GM12875 (cell line): Measurements from ENCODE around the gene TPM1.

Experiments
- H3K4me3 ChIP-seq: one replicate; pipeline ENCODE4 v1.5.1; 2011; ENCODE audit warnings: low read depth, low read length, control low read depth
- CTCF ChIP-seq: IDR thresholded peaks from 2 replicates; pipeline ENCODE4 v1.5.1; 2011; ENCODE audit warnings: low read depth, mild to moderate bottlenecking, control low read depth, inconsistent platforms, low read length, moderate library complexity, borderline replicate concordance; ENCODE audit not compliant: insufficient read depth

The TPM1 gene

GRCh38 chr15:63045879-63046278, 3.3 kb downstream of the TPM1 start:
- H3K4me3 ChIP-seq, result no peak overlapping the region
- TF ChIP-seq CTCF, result no peak

- TF ChIP-seq CTCF, result no peak
- no peak overlapping the region for H3K4me3 ChIP-seq
Observed at GRCh38 chr15:63046917-63047760, 4.6 kb downstream of the TPM1 start.

- TF ChIP-seq CTCF, result no peak
- peak overlapping the region; percentile 82 for H3K4me3 ChIP-seq
Observed at GRCh38 chr15:63047792-63048114, 5.2 kb downstream of the TPM1 start.

- TF ChIP-seq CTCF, result peak; percentile 96
- H3K4me3 ChIP-seq, result peak overlapping the region; percentile 82
Observed at GRCh38 chr15:63048115-63048775, 5.7 kb downstream of the TPM1 start.

- H3K4me3 ChIP-seq, result peak overlapping the region; percentile 82
- no peak for TF ChIP-seq CTCF
Observed at GRCh38 chr15:63048776-63049665, 6.5 kb downstream of the TPM1 start.

- TF ChIP-seq CTCF, result no peak
- no peak overlapping the region for H3K4me3 ChIP-seq
Observed at GRCh38 chr15:63049783-63050371, 7.3 kb downstream of the TPM1 start.
